NCI-H2171 (cell line): ENCODE measurements around the gene EPS8L2.

Experiments
- DNase-seq: peaks from one replicate; lab custom pipeline; 2025; lab: John Stamatoyannopoulos, UW

Gene EPS8L2

GRCh38 chr11:705646-706438 is at the start of gene EPS8L2:
Gene EPS8L2 (plus strand): TSS chr11:706231. CDS start chr11:709408, 3,177 bp downstream.
- DNase-seq = no peak

DNA sequence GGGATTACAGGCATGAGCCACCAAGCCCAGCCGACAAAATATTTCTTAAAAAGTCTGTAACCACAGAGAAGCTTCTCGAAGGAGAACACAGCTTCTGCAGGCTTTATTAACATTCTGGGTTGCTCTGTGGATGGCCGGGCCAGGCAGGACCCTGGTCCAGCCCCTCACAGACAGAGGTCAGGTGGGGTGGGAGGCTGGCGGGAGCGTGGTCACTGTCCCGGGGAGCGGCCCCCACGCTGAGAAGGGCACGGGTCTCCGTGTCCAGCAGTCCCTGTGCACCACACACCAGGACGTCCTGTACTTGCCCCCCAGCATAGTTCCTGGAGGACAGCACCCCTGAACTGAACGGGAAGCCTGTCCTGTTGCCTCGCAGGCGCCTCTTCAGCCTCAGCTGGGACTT is 49.6 kb upstream of the EPS8L2 start:
- no peak for DNase-seq

DNA sequence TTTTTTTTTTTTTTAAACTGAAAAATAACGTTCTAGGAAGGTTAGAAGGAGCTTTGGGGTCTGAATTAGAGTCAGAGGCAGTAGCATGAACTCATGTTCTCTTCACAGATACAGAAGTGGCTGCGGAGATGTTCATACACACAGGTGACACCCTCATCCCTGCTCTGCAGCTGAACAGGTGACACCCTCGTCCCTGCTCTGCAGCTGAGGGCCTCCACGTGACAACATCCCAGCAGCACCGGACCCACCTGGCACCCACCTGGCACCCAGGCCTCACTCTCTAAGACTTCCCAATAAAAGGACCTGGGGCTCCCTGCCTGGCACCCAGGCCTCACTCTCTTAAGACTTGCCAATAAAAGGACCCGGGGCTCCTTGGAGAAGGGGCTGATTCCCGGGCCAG is 49.2 kb upstream of the EPS8L2 start:
- DNase-seq = no peak

DNA sequence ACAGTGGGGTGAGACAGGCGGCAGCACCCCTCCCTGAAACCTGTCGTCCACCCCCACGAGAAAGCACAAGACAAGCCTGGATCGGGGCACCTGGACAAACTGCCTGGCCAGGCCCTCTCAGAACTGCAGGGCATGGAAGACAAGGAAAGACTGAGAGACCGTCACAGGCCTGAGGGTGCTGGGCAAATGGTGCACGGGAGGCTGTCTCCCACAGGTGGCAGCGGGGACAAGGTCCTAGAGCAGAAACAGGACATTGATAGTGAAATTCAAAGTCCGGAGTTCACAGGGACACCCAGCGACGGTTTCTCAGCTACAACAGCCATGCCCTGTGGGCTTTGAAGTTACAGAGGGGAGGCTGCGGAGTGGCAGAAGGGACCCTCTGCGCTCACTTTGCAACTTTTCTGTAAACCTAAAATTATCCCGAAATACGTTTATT is 48.3 kb upstream of the EPS8L2 start:
- no peak for DNase-seq

DNA sequence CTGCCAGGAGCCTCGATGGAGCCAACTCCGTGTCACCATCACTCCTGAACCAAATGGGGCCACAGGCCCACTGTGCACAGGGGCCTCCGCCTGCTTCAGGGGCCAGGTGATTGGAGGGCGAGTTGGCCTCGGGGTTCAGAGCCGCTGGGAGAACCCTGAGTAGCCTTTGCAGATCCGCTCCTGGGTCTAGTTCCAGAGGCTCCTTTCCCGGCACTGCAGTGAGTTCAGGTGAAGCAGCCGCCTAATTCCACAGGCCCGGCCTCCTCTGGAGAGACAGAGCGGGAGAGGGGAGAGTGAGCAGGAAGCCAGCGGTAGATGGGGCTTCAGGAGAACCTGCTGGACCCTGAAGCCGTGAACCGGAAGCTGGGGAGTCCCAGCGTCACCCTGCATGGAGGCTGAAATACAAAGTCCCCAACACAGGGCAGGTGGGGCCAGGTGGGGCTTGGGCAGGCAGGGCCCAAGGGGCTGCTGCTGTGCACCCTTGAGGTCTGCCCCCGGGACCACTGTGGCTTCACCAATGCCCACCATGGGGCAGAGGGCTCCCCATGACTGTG is 46.4 kb upstream of the EPS8L2 start:
- DNase-seq = no peak

GRCh38 chr11:660281-660680 is 45.8 kb upstream of the EPS8L2 start:
- DNase-seq = no peak

- DNase-seq = no peak
Measured at GRCh38 chr11:660681-661444, 45.2 kb upstream of the EPS8L2 start.

- DNase-seq = no peak
Measured at GRCh38 chr11:662689-663274, 43.2 kb upstream of the EPS8L2 start.

- DNase-seq = no peak
Measured at GRCh38 chr11:665062-665703, 40.8 kb upstream of the EPS8L2 start.

GRCh38 chr11:665704-666281 is 40.2 kb upstream of the EPS8L2 start:
- DNase-seq = no peak

- no peak for DNase-seq
Measured at GRCh38 chr11:673866-674265, 32.2 kb upstream of the EPS8L2 start.

GRCh38 chr11:674406-674805 is 31.6 kb upstream of the EPS8L2 start:
- DNase-seq = no peak

DNA sequence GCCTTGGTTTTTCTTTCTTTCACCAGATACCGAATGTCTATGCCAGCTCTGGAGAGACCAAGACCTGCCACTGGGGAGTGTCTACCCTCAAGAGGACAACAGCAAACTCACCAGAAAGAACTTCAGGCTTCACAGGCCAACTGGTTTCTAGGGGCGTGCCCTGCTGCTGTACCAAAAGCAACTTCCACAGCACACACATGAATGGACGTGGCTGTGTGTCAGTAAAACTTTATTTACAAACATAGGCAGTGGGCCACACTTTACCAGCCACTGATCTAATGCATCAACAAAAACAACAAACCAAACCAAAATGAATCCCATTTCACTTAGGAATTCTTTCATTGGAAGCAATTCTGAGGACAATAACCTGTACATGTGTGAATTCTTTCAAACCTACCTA is 27.7 kb upstream of the EPS8L2 start:
- no peak for DNase-seq

- DNase-seq = no peak
Measured at GRCh38 chr11:679271-680207, 26.5 kb upstream of the EPS8L2 start.

GRCh38 chr11:680476-680875 is 25.6 kb upstream of the EPS8L2 start:
- no peak for DNase-seq

- DNase-seq = no peak
Measured at GRCh38 chr11:680970-681369, 25.1 kb upstream of the EPS8L2 start.

DNA sequence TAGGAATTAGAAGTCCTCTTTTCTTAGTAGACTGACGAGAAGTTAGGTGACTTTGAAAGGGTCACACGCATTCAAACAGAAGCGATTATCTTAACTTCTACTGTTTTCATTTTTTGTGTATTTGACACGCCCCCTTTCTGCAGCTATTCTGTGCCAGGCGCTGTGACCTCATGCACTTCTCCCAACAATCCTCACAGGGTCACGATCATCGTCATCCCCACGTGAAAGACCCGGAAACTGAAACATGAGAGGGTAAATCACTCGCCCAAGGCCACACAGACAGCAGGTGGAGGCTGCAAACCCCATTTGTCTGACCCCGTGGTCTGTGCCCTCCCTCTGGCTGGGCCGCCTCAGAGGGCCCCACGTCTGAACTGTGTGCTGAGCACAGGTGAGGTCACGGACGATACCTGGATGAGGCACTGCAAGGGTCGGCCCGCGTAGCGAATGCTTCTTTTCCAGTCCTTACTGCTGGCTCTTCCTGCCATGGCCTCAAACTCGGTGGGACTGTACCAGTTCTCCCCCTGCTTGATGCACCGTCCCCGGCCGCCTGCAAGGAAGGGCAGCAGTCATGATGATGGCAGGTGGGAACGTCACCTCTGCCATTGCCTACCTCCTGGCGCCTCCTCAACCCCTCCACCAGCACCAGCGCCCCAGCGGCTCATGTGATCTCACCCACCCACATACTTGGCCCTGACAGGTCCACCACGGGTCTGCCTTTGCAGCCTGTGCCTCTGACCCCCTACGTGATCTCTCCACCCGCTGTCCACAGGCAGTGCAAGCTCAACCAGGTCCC is 19.4 kb upstream of the EPS8L2 start:
- DNase-seq = no peak

- DNase-seq = no peak
Measured at GRCh38 chr11:687751-688150, 18.3 kb upstream of the EPS8L2 start.

GRCh38 chr11:688681-689080 is 17.4 kb upstream of the EPS8L2 start:
- DNase-seq = no peak

DNA sequence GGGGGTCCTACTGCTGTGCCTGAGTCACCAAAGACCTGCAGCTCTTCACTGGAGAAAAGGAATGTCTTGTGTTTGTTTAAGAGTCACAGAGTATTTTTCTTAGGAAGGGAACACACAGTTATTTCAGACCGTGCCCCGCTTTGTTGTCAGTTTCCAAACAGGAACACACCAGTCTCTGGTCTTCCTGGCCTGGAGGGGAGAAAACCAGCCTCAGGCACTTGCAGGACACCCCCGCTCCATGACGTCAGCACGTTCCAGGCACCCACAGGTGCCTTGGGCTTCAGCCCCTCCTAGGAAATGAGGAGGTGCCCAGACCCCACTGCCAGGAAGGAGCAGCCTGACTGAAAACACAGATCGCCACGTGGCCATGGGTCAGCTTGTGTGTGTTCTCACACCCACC is 16.4 kb upstream of the EPS8L2 start:
- no peak for DNase-seq
